Measurements from ENCODE around the gene NKAIN2.

GRCh38 chr6:124355146-124355545, 551.5 kb downstream of the NKAIN2 start:
- TF ChIP-seq ZNF585B (tag by site-specific recombination; IDR thresholded peaks at IDR 0.05) = no peak
- no peak for TF ChIP-seq ZNF23 (tag by site-specific recombination; IDR thresholded peaks at IDR 0.05; ENCODE audit: borderline replicate concordance)
- TF ChIP-seq YY1 (tag by site-specific recombination; IDR thresholded peaks at IDR 0.05) = no peak
- no peak for TF ChIP-seq GLIS2 (tag by site-specific recombination; IDR thresholded peaks at IDR 0.05)
- no peak for TF ChIP-seq ZNF645 (tag by site-specific recombination; IDR thresholded peaks at IDR 0.05)
- TF ChIP-seq CTCF (tag by site-specific recombination; IDR thresholded peaks at IDR 0.05) = no peak
- TF ChIP-seq KLF10 (tag by site-specific recombination; IDR thresholded peaks at IDR 0.05) = no peak
- TF ChIP-seq ZNF239 (tag by site-specific recombination; IDR thresholded peaks at IDR 0.05) = no peak
- no peak for TF ChIP-seq MEIS1 (CRISPR knock-in tag; IDR thresholded peaks at IDR 0.05; ENCODE audit: borderline replicate concordance)
- TF ChIP-seq ZNF785 (tag by site-specific recombination; IDR thresholded peaks at IDR 0.05) = no peak
